K562 (cell line): ENCODE results near the gene APOM. TPM values are rescaled to one million over a fixed set of nuclear protein-coding genes. Genes with fewer than 3 reads are reported as not detected.

Source experiments
- ATF1 ChIP-seq, 2 experiments: fragments of 450-650 bp in 1 of 2; IDR thresholded peaks; 2 replicates each; pipeline ENCODE4 v1.6.1; 2016; ENCODE audit warnings: missing compliant biosample characterization in 1 of 2, missing genetic modification characterization in 1 of 2
- CHD2 ChIP-seq: IDR thresholded peaks from 2 replicates; pipeline ENCODE4 v1.6.1; 2011; ENCODE audit warnings: low read depth, low read length
- ETV1 ChIP-seq: fragments of 450-650 bp; conservative IDR thresholded peaks from 2 replicates; pipeline ENCODE4 v1.6.1; 2016; ENCODE audit warnings: missing genetic modification characterization, control low read depth, low read depth, missing compliant biosample characterization
- GTF2E2 ChIP-seq: fragments of 200-800 bp; sonication (Bioruptor generic); IDR thresholded peaks from 2 replicates; pipeline ENCODE4 v1.6.1; 2016; ENCODE audit warnings: missing genetic modification characterization, missing compliant biosample characterization
- KAT2B ChIP-seq: IDR thresholded peaks from one replicate; pipeline ENCODE4 v1.6.1; 2012; ENCODE audit warnings: low read depth, mild to moderate bottlenecking, control low read depth, inconsistent platforms, low read length, moderate library complexity
- KAT8 ChIP-seq: fragments of 450-650 bp; IDR thresholded peaks from 2 replicates; pipeline ENCODE4 v1.6.1; 2016; ENCODE audit warnings: low read depth, mild to moderate bottlenecking
- KDM2B ChIP-seq: fragments of 250-450 bp; sonication (Bioruptor Pico); IDR thresholded peaks from 2 replicates; pipeline ENCODE4 v1.8.0; 2021; ENCODE audit warnings: mild to moderate bottlenecking, moderate library complexity
- KLF10 ChIP-seq: fragments of 250-450 bp; sonication (Bioruptor Pico); IDR thresholded peaks from 2 replicates; pipeline ENCODE4 v1.6.1; 2021; ENCODE audit warnings: matching md5 sums
- LEF1 ChIP-seq: fragments of 450-650 bp; IDR thresholded peaks from 2 replicates; pipeline ENCODE4 v1.6.1; 2016; ENCODE audit warnings: mild to moderate bottlenecking
- MBD2 ChIP-seq: sonication (generic); IDR thresholded peaks from 2 replicates; pipeline ENCODE4 v1.6.1; 2016; ENCODE audit warnings: low read depth, borderline replicate concordance
- NFATC3 ChIP-seq: fragments of 450-650 bp; IDR thresholded peaks from 2 replicates; pipeline ENCODE4 v1.6.1; 2017; ENCODE audit warnings: mild to moderate bottlenecking
- NFE2 ChIP-seq: IDR thresholded peaks from 2 replicates; pipeline ENCODE4 v1.6.1; 2014; ENCODE audit warnings: antibody characterized with exemption, low read depth
- SMAD2 ChIP-seq: fragments of 150-350 bp; IDR thresholded peaks from 2 replicates; pipeline ENCODE4 v1.6.1; 2014; ENCODE audit warnings: low read depth, mild to moderate bottlenecking, low read length
- SMAD3 ChIP-seq: fragments of 450-650 bp; formaldehyde crosslinking; conservative IDR thresholded peaks from 2 replicates; pipeline ENCODE4 v1.4.0; 2020; ENCODE audit warnings: mild to moderate bottlenecking
- TAF7 ChIP-seq: fragments of 450-650 bp; IDR thresholded peaks from 2 replicates; pipeline ENCODE4 v1.6.1; 2016; ENCODE audit warnings: missing genetic modification characterization, missing compliant biosample characterization
- ZBTB40 ChIP-seq, 2 experiments: fragments of 450-650 bp in 1 of 2; sonication (generic) in 1 of 2; formaldehyde crosslinking in 1 of 2; IDR thresholded peaks; 2 replicates each; pipeline versions ENCODE4 v1.7.1 to v1.9.0; 2016 to 2022; ENCODE audit warnings: inconsistent platforms in 1 of 2, mild to moderate bottlenecking in 1 of 2, missing genetic modification reagents in 1 of 2
- ZC3H4 ChIP-seq: sonication (generic); formaldehyde crosslinking; IDR thresholded peaks from 2 replicates; pipeline ENCODE4 v1.9.0; 2021; ENCODE audit warnings: missing genetic modification reagents, borderline replicate concordance
- ZKSCAN8 ChIP-seq: fragments of 200-800 bp; sonication (Bioruptor generic); IDR thresholded peaks from 2 replicates; pipeline ENCODE4 v1.6.1; 2016; ENCODE audit warnings: missing genetic modification characterization, missing compliant biosample characterization
- ZNF41 ChIP-seq: fragments of 250-450 bp; sonication (Bioruptor Pico); conservative IDR thresholded peaks from 2 replicates; pipeline ENCODE4 v1.4.0; 2020; ENCODE audit warnings: mild to moderate bottlenecking
- ZNF431 ChIP-seq: sonication (generic); formaldehyde crosslinking; IDR thresholded peaks from 2 replicates; pipeline ENCODE4 v1.8.0; 2022; ENCODE audit warnings: mild to moderate bottlenecking, missing genetic modification reagents
- ZSCAN29 ChIP-seq: fragments of 450-650 bp; IDR thresholded peaks from 2 replicates; pipeline ENCODE4 v1.6.1; 2017
- polyA plus RNA-seq, 8 experiments: library from polyadenylated mRNA; depleted of rRNA in 4 of 8; stranded (reverse) in 5 of 8; unstranded in 3 of 8; fragments of >200 nt; fragmentation: Nextera tagmentation in 2 of 8; fragmentation: Illumina TruSeq in 1 of 8; extraction: Ambion mirVana in 2 of 8; extraction: Trizol in 1 of 8; gene quantifications; 2 replicates each; pipeline versions ENCODE4 v1.2.1 to v1.2.3, GENCODE V29; 2011 to 2014; ENCODE audit warnings: inconsistent platforms in 1 of 8, missing spikeins in 1 of 8
- total RNA-seq, 7 experiments: library from RNA; depleted of rRNA in 6 of 7; stranded (reverse); fragments of >200 nt in 6 of 7; fragmentation: Illumina TruSeq in 2 of 7; extraction: Trizol in 2 of 7; gene quantifications; 2 replicates each; pipeline versions ENCODE4 v1.2.1 to v1.2.3, GENCODE V29; 2011 to 2021; ENCODE audit warnings: low replicate concordance in 1 of 7

The APOM gene
- total and polyA plus RNA-seq, 9 of the 15 experiments (the other 6 are each of a cell fraction or from before 2014, with no cell fraction given), result 5.7 to 24.3 (median 10.4) TPM

GRCh38 chr6:31659649-31660380, 4.1 kb downstream of the APOM start (continued):
- no peak for TF ChIP-seq ZBTB40 (IDR thresholded peaks at IDR 0.05)
- no peak for TF ChIP-seq ZBTB40 (CRISPR knock-in tag; IDR thresholded peaks at IDR 0.05)
- no peak for TF ChIP-seq MBD2
- no peak for TF ChIP-seq KAT8
- no peak for TF ChIP-seq KLF10 (CRISPR knock-in tag)
- no peak for TF ChIP-seq ATF1 (CRISPR knock-in tag; IDR thresholded peaks at IDR 0.05)
- TF ChIP-seq ATF1 (tag; IDR thresholded peaks at IDR 0.05), result no peak
- no peak for TF ChIP-seq ZKSCAN8 (CRISPR knock-in tag)
- TF ChIP-seq KDM2B (CRISPR knock-in tag), result no peak
- peak; percentile 39; the same call in 1 of the 2 replicates for TF ChIP-seq ZNF431 (CRISPR knock-in tag)
- no peak for TF ChIP-seq GTF2E2 (tag)
- TF ChIP-seq NFE2, result no peak
- TF ChIP-seq ETV1, result peak; percentile 57
- TF ChIP-seq LEF1, result no peak
- no peak for TF ChIP-seq KAT2B
- TF ChIP-seq ZC3H4 (CRISPR knock-in tag), result no peak
- no peak for TF ChIP-seq NFATC3
- no peak for TF ChIP-seq SMAD2
- no peak for TF ChIP-seq CHD2
- no peak for TF ChIP-seq TAF7 (tag)
- TF ChIP-seq ZSCAN29, result no peak
- no peak for TF ChIP-seq ZNF41 (CRISPR knock-in tag)
- 0 out of 2 replicates have a peak, but pooled peaks have one; percentile 5 for TF ChIP-seq SMAD3 (CRISPR knock-in tag)
